Measurements from ENCODE around the gene ZNF408.

GRCh38 chr11:46705070-46705688 is 4.3 kb downstream of the ZNF408 start:
- no peak for TF ChIP-seq CTCF (conservative IDR thresholded peaks at IDR 0.05; ENCODE audit: low read length)
- no peak for TF ChIP-seq EZH2phosphoT487 (IDR thresholded peaks at IDR 0.05; ENCODE audit: borderline replicate concordance)
